ENCODE data around the gene TRPM4. TPM values are rescaled to one million over a fixed set of nuclear protein-coding genes. Genes with fewer than 3 reads are reported as not detected.

The TRPM4 gene
- polyA plus RNA-seq, 1 of the 3 experiments (the other 2 are of a cell fraction) = 20.6 TPM

DNA sequence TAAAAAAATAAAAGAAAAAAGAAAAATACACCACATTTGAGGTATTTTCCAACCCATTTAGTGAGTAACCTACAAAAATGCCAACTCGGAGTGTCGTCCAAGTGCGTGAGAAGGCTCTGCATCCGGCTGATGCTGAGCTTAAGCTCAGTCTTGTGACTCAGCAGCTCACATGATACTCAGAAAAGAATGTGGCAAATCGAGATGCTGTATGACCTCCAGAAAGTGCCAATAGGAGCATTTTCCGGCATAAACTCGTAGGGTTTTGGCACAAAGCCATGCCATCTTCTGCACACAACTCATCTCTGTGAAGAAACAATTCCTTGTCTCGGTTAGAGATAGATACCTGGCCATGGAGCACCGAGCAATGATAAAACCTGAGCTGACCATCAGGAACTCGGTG lies 58.5 kb downstream of the TRPM4 start:
- H3K9me3 ChIP-seq = no peaks in the 10 kb centered on the region
- TF ChIP-seq, protein P1, sequence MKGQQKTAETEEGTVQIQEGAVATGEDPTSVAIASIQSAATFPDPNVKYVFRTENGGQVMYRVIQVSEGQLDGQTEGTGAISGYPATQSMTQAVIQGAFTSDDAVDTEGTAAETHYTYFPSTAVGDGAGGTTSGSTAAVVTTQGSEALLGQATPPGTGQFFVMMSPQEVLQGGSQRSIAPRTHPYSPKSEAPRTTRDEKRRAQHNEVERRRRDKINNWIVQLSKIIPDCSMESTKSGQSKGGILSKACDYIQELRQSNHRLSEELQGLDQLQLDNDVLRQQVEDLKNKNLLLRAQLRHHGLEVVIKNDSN (IDR thresholded peaks at IDR 0.05; ENCODE audit: borderline replicate concordance, low read depth) = peak; percentile 28; the same call in 1 of the 2 replicates
- no peak for TF ChIP-seq EZH2phosphoT487 (IDR thresholded peaks at IDR 0.05; ENCODE audit: borderline replicate concordance, low read depth)
- no peak for TF ChIP-seq POLR2AphosphoS5 (IDR thresholded peaks at IDR 0.05; ENCODE audit: low read depth, low read length)
- TF ChIP-seq EP300 (IDR thresholded peaks at IDR 0.05; ENCODE audit: borderline replicate concordance in 1 of 2, low read depth in 1 of 2, low read length in 1 of 2) = no peak
- TF ChIP-seq CHD2 (IDR thresholded peaks at IDR 0.05; ENCODE audit: low read length, partially characterized antibody) = no peak
- no peak for TF ChIP-seq JUND (IDR thresholded peaks at IDR 0.05)
- TF ChIP-seq SMC3 (IDR thresholded peaks at IDR 0.05; ENCODE audit: low read depth, low read length) = no peak
- TF ChIP-seq SIN3A (IDR thresholded peaks at IDR 0.05; ENCODE audit: borderline replicate concordance, low read depth, low read length) = no peak
- no peak for DNase-seq
- H3K79me2 ChIP-seq (ENCODE audit: insufficient read depth) = no peaks in the 10 kb centered on the region
- no peak overlapping the region for H2AFZ ChIP-seq (ENCODE audit: low read depth)
- no peak overlapping the region for H3K4me2 ChIP-seq
- ChIA-PET POLR2A (no interaction called here), CTCF (interaction anchor here (2.2 to 6.7 kb wide), 3 partner anchors 9 to 118 kb away, joined by 8 to 48 read pairs (median 30); no protein-coding TSS in a partner anchor)
- peaks cover 8% of the 10 kb centered on the region for H3F3A ChIP-seq (replicated peaks; ENCODE audit: insufficient read depth)
- no peak overlapping the region for H3K27ac ChIP-seq (ENCODE audit: low read depth in 2 of 2, low read length in 1 of 2)
- H3K4me1 ChIP-seq (ENCODE audit: control insufficient read depth in 1 of 2, insufficient read depth in 2 of 2, low read depth in 1 of 2, low read length in 1 of 2) = no peaks in the 10 kb centered on the region
- H4K20me1 ChIP-seq (ENCODE audit: insufficient read depth) = no peaks in the 10 kb centered on the region
- peaks cover 0 to 10% of the 10 kb centered on the region in 2 experiments for H3K36me3 ChIP-seq (replicated peaks in 1 of 2; ENCODE audit: control insufficient read depth in 1 of 2, insufficient read depth in 2 of 2, low read length in 1 of 2)
- H3K9me2 ChIP-seq = no peaks in the 10 kb centered on the region
- WGBS (ENCODE audit: low lambda C conversion rate) = 24% methylated on average over 7 of the region's 10 CpGs
- no peak overlapping the region for H3K9ac ChIP-seq
- H3K4me3 ChIP-seq (ENCODE audit: low read depth in 2 of 2, low read length in 1 of 2) = no peak overlapping the region
- H3K27me3 ChIP-seq (ENCODE audit: insufficient read depth) = peaks cover 23% of the 10 kb centered on the region; the same call in 1 of the 2 replicates

DNA sequence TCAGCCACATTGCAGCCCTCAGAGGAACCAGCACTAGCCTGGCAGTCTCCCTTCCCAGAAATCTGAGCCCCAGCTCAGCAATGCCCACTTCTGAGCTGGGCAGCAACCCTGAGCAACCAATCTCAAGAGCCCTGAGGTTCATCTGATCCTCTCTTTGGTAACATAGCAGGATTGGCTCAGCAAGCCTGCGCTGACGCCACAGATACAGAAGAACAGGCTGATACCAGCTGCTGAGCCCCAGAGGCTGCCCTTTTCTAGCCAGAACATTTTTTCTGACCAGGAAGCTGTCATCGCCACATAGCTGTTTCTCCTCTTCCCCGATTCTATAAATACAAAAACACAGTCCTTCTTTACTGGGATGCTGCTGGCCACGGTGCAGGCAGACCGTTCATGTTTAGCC lies 59.8 kb downstream of the TRPM4 start:
- Histone ChIP-seq H3K27ac (ENCODE audit: low read depth in 2 of 2, low read length in 1 of 2) (no peak overlapping the region), H3K4me1 (ENCODE audit: control insufficient read depth in 1 of 2, insufficient read depth in 2 of 2, low read depth in 1 of 2, low read length in 1 of 2) (no peaks in the 10 kb centered on the region), H4K20me1 (ENCODE audit: insufficient read depth) (no peaks in the 10 kb centered on the region), H3K79me2 (ENCODE audit: insufficient read depth) (no peaks in the 10 kb centered on the region), H3K27me3 (ENCODE audit: insufficient read depth) (peaks cover 26% of the 10 kb centered on the region; the same call in 1 of the 2 replicates), H3F3A (replicated peaks; ENCODE audit: insufficient read depth) (peaks cover 8% of the 10 kb centered on the region), H3K9me3 (no peaks in the 10 kb centered on the region), H3K4me2 (no peak overlapping the region), H3K9me2 (no peaks in the 10 kb centered on the region), H3K36me3 (replicated peaks in 1 of 2; ENCODE audit: control insufficient read depth in 1 of 2, insufficient read depth in 2 of 2, low read length in 1 of 2) (peaks cover 0 to 10% of the 10 kb centered on the region in 2 experiments), H3K4me3 (ENCODE audit: low read depth in 2 of 2, low read length in 1 of 2) (no peak overlapping the region), H3K9ac (no peak overlapping the region), H2AFZ (ENCODE audit: low read depth) (no peak overlapping the region)
- 49% methylated on average over 6 of the region's 6 CpGs for WGBS (ENCODE audit: low lambda C conversion rate)
- CTCF ChIA-PET = interaction anchor here (2.2 to 6.7 kb wide), 3 partner anchors 8 to 119 kb away, joined by 8 to 48 read pairs (median 30); no protein-coding TSS in a partner anchor
- no peak for TF ChIP-seq NFIC (IDR thresholded peaks at IDR 0.05; ENCODE audit: borderline replicate concordance)
- TF ChIP-seq TAF1 (IDR thresholded peaks at IDR 0.05; ENCODE audit: borderline replicate concordance, low read depth, low read length) = no peak
- no peak for TF ChIP-seq SIN3A (IDR thresholded peaks at IDR 0.05; ENCODE audit: borderline replicate concordance, low read depth, low read length)
- no peak for TF ChIP-seq FOXM1 (IDR thresholded peaks at IDR 0.05; ENCODE audit: low read depth)
- TF ChIP-seq, protein P1 (IDR thresholded peaks at IDR 0.05; ENCODE audit: borderline replicate concordance, low read depth) = no peak
- TF ChIP-seq, protein P2, sequence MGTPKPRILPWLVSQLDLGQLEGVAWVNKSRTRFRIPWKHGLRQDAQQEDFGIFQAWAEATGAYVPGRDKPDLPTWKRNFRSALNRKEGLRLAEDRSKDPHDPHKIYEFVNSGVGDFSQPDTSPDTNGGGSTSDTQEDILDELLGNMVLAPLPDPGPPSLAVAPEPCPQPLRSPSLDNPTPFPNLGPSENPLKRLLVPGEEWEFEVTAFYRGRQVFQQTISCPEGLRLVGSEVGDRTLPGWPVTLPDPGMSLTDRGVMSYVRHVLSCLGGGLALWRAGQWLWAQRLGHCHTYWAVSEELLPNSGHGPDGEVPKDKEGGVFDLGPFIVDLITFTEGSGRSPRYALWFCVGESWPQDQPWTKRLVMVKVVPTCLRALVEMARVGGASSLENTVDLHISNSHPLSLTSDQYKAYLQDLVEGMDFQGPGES (IDR thresholded peaks at IDR 0.05; ENCODE audit: low read depth, low read length) = no peak
- TF ChIP-seq, protein P3, sequence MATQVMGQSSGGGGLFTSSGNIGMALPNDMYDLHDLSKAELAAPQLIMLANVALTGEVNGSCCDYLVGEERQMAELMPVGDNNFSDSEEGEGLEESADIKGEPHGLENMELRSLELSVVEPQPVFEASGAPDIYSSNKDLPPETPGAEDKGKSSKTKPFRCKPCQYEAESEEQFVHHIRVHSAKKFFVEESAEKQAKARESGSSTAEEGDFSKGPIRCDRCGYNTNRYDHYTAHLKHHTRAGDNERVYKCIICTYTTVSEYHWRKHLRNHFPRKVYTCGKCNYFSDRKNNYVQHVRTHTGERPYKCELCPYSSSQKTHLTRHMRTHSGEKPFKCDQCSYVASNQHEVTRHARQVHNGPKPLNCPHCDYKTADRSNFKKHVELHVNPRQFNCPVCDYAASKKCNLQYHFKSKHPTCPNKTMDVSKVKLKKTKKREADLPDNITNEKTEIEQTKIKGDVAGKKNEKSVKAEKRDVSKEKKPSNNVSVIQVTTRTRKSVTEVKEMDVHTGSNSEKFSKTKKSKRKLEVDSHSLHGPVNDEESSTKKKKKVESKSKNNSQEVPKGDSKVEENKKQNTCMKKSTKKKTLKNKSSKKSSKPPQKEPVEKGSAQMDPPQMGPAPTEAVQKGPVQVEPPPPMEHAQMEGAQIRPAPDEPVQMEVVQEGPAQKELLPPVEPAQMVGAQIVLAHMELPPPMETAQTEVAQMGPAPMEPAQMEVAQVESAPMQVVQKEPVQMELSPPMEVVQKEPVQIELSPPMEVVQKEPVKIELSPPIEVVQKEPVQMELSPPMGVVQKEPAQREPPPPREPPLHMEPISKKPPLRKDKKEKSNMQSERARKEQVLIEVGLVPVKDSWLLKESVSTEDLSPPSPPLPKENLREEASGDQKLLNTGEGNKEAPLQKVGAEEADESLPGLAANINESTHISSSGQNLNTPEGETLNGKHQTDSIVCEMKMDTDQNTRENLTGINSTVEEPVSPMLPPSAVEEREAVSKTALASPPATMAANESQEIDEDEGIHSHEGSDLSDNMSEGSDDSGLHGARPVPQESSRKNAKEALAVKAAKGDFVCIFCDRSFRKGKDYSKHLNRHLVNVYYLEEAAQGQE (IDR thresholded peaks at IDR 0.05; ENCODE audit: low read depth, low read length) = no peak
- TF ChIP-seq NRF1 (IDR thresholded peaks at IDR 0.05; ENCODE audit: low read depth, low read length) = no peak
- no peak for DNase-seq
- POLR2A ChIA-PET = no interaction called here

Measured in SK-N-SH (cell line).